Activated CD4-positive, alpha-beta T cell treated with anti-CD3 and anti-CD28 coated beads, Interleukin-2, amount 10 ng/mL, durations not matched to agents 24 days and 14 days (primary cell): ENCODE measurements around the gene ARHGEF38. TPM values are rescaled to one million over a fixed set of nuclear protein-coding genes. Genes with fewer than 3 reads are reported as not detected.
"Not testable (repeated sequence)": the region's sequence is repeated elsewhere in the genome, so short reads cannot be mapped to it uniquely, and the experiment has no call there.

ENCODE experiments used
- DNase-seq: peaks from one replicate; pipeline ENCODE4 v3.0.0; 2022
- H3K27ac Mint-ChIP-seq: one replicate; pipeline ENCODE4 v1.8.0; 2022; ENCODE audit warnings: mild to moderate bottlenecking, mixed read lengths
- H3K27me3 Mint-ChIP-seq: one replicate; pipeline ENCODE4 v1.8.0; 2022; ENCODE audit warnings: mixed read lengths
- H3K36me3 Mint-ChIP-seq: one replicate; pipeline ENCODE4 v1.8.0; 2022; ENCODE audit warnings: low read depth, mild to moderate bottlenecking, mixed read lengths
- H3K4me1 Mint-ChIP-seq: one replicate; pipeline ENCODE4 v1.8.0; 2021; ENCODE audit warnings: mixed read lengths
- H3K4me3 Mint-ChIP-seq: one replicate; pipeline ENCODE4 v1.8.0; 2022; ENCODE audit warnings: mild to moderate bottlenecking, moderate library complexity, mixed read lengths
- H3K9me3 Mint-ChIP-seq: one replicate; pipeline ENCODE4 v1.8.0; 2021; ENCODE audit warnings: mixed read lengths
- intact Hi-C: fragments of 100-400 bp; cut with micrococcal nuclease; formaldehyde crosslinking; loops from one replicate; pipeline ENCODE4 v1.15.1; 2023
- total RNA-seq: library from RNA; stranded (reverse); gene quantifications from 2 replicates; pipeline ENCODE4 v1.2.3, GENCODE V29; 2022

The ARHGEF38 gene
- total RNA-seq, 1 donor from 2014 or later, result not detected

GRCh38 chr4:105662935-105663675 lies 110.7 kb downstream of the ARHGEF38 start:
- Mint-ChIP-seq H3K4me1 (no peaks in the 10 kb centered on the region), H3K27me3 (peaks cover 9% of the 10 kb centered on the region), H3K4me3 (no peak overlapping the region), H3K9me3 (no peaks in the 10 kb centered on the region), H3K27ac (no peak overlapping the region), H3K36me3 (no peaks in the 10 kb centered on the region)
- DNase-seq, result no peak
- intact Hi-C loops, result no loop called here

- peaks cover 18% of the 10 kb centered on the region for H3K27me3 Mint-ChIP-seq
- no peak overlapping the region for H3K4me3 Mint-ChIP-seq
- H3K9me3 Mint-ChIP-seq, result no peaks in the 10 kb centered on the region
- intact Hi-C loops, result no loop called here
- no peak overlapping the region for H3K27ac Mint-ChIP-seq
- DNase-seq, result no peak
- H3K36me3 Mint-ChIP-seq, result no peaks in the 10 kb centered on the region
- H3K4me1 Mint-ChIP-seq, result no peaks in the 10 kb centered on the region
Measured at GRCh38 chr4:105666693-105667092, 114.3 kb downstream of the ARHGEF38 start.

- no peak for DNase-seq
- Mint-ChIP-seq H3K9me3 (no peaks in the 10 kb centered on the region), H3K27ac (no peak overlapping the region), H3K27me3 (peaks cover 20% of the 10 kb centered on the region), H3K4me1 (no peaks in the 10 kb centered on the region), H3K4me3 (no peak overlapping the region), H3K36me3 (no peaks in the 10 kb centered on the region)
- intact Hi-C loops, result no loop called here
Measured at GRCh38 chr4:105670684-105671083, 118.3 kb downstream of the ARHGEF38 start.

- H3K4me1 Mint-ChIP-seq, result no peaks in the 10 kb centered on the region
- no peaks in the 10 kb centered on the region for H3K36me3 Mint-ChIP-seq
- H3K9me3 Mint-ChIP-seq, result no peaks in the 10 kb centered on the region
- intact Hi-C loops, result no loop called here
- H3K27ac Mint-ChIP-seq, result no peak overlapping the region
- peaks cover 22% of the 10 kb centered on the region for H3K27me3 Mint-ChIP-seq
- no peak for DNase-seq
- H3K4me3 Mint-ChIP-seq, result no peak overlapping the region
Measured at GRCh38 chr4:105671301-105671700, 118.9 kb downstream of the ARHGEF38 start.

GRCh38 chr4:105674011-105674410 lies 121.6 kb downstream of the ARHGEF38 start:
- no peaks in the 10 kb centered on the region for H3K36me3 Mint-ChIP-seq
- H3K4me3 Mint-ChIP-seq, result no peak overlapping the region
- H3K9me3 Mint-ChIP-seq, result no peaks in the 10 kb centered on the region
- H3K4me1 Mint-ChIP-seq, result no peaks in the 10 kb centered on the region
- H3K27ac Mint-ChIP-seq, result no peak overlapping the region
- intact Hi-C loops, result no loop called here
- DNase-seq, result no peak
- peaks cover 20% of the 10 kb centered on the region for H3K27me3 Mint-ChIP-seq

- H3K4me1 Mint-ChIP-seq, result no peaks in the 10 kb centered on the region
- H3K9me3 Mint-ChIP-seq, result no peaks in the 10 kb centered on the region
- no peak for DNase-seq
- no peak overlapping the region for H3K27ac Mint-ChIP-seq
- intact Hi-C loops, result no loop called here
- H3K27me3 Mint-ChIP-seq, result peaks cover 7% of the 10 kb centered on the region
- H3K36me3 Mint-ChIP-seq, result peaks cover 11% of the 10 kb centered on the region
- no peak overlapping the region for H3K4me3 Mint-ChIP-seq
Measured at GRCh38 chr4:105677709-105678108, 125.3 kb downstream of the ARHGEF38 start.

- H3K4me1 Mint-ChIP-seq, result no peaks in the 10 kb centered on the region
- H3K36me3 Mint-ChIP-seq, result peaks cover 17% of the 10 kb centered on the region
- no peak for DNase-seq
- intact Hi-C loops, result no loop called here
- H3K27ac Mint-ChIP-seq, result no peak overlapping the region
- no peaks in the 10 kb centered on the region for H3K9me3 Mint-ChIP-seq
- no peak overlapping the region for H3K4me3 Mint-ChIP-seq
- peaks cover 2% of the 10 kb centered on the region for H3K27me3 Mint-ChIP-seq
Measured at GRCh38 chr4:105679186-105679585, 126.8 kb downstream of the ARHGEF38 start.

GRCh38 chr4:105683038-105683437 lies 130.6 kb downstream of the ARHGEF38 start:
- intact Hi-C loops, result no loop called here
- Mint-ChIP-seq H3K9me3 (no peaks in the 10 kb centered on the region), H3K4me3 (no peak overlapping the region), H3K36me3 (peaks cover 24% of the 10 kb centered on the region), H3K4me1 (no peaks in the 10 kb centered on the region), H3K27me3 (no peaks in the 10 kb centered on the region), H3K27ac (no peak overlapping the region)
- no peak for DNase-seq

GRCh38 chr4:105686571-105686970 lies 134.2 kb downstream of the ARHGEF38 start:
- intact Hi-C loops, result no loop called here
- Mint-ChIP-seq H3K27ac (no peak overlapping the region), H3K4me3 (no peak overlapping the region), H3K9me3 (no peaks in the 10 kb centered on the region), H3K36me3 (peaks cover 28% of the 10 kb centered on the region), H3K27me3 (no peaks in the 10 kb centered on the region), H3K4me1 (no peaks in the 10 kb centered on the region)
- no peak for DNase-seq

GRCh38 chr4:105694812-105695211 lies 142.4 kb downstream of the ARHGEF38 start:
- H3K27ac Mint-ChIP-seq, DNase-seq, H3K4me3 Mint-ChIP-seq, H3K27me3 Mint-ChIP-seq, H3K4me1 Mint-ChIP-seq, intact Hi-C loops, H3K9me3 Mint-ChIP-seq: not testable (repeated sequence)
- peaks cover 34% of the 10 kb centered on the region for H3K36me3 Mint-ChIP-seq

- H3K27ac Mint-ChIP-seq, H3K4me1 Mint-ChIP-seq, H3K4me3 Mint-ChIP-seq, DNase-seq, H3K27me3 Mint-ChIP-seq, H3K9me3 Mint-ChIP-seq, intact Hi-C loops: not testable (repeated sequence)
- H3K36me3 Mint-ChIP-seq, result peaks cover 34% of the 10 kb centered on the region
Measured at GRCh38 chr4:105695832-105696231, 143.4 kb downstream of the ARHGEF38 start.

GRCh38 chr4:105698607-105699006 lies 146.2 kb downstream of the ARHGEF38 start:
- no peaks in the 10 kb centered on the region for H3K27me3 Mint-ChIP-seq
- H3K27ac Mint-ChIP-seq, result no peak overlapping the region
- H3K9me3 Mint-ChIP-seq, result no peaks in the 10 kb centered on the region
- H3K36me3 Mint-ChIP-seq, result peaks cover 27% of the 10 kb centered on the region
- intact Hi-C loops, result no loop called here
- H3K4me3 Mint-ChIP-seq, result no peak overlapping the region
- DNase-seq, result no peak
- H3K4me1 Mint-ChIP-seq, result peaks cover 3% of the 10 kb centered on the region

GRCh38 chr4:105707782-105708180 lies 155.4 kb downstream of the ARHGEF38 start:
- peaks cover 3% of the 10 kb centered on the region for H3K36me3 Mint-ChIP-seq
- H3K27me3 Mint-ChIP-seq, result no peaks in the 10 kb centered on the region
- no peak for DNase-seq
- H3K4me3 Mint-ChIP-seq, result peak overlapping the region; percentile 99
- intact Hi-C loops, result loop anchor here (1.0 to 5.0 kb wide), 4 partner anchors 235 to 740 kb away; partner anchors contain the start of genes AIMP1, TBCK and TET2
- H3K27ac Mint-ChIP-seq, result peak overlapping the region; percentile 94
- H3K9me3 Mint-ChIP-seq, result no peaks in the 10 kb centered on the region
- H3K4me1 Mint-ChIP-seq, result peaks cover 15% of the 10 kb centered on the region

- intact Hi-C loops, result loop anchor here (1.0 to 5.0 kb wide), 4 partner anchors 236 to 741 kb away; partner anchors contain the start of genes AIMP1, TBCK and TET2
- Mint-ChIP-seq H3K27me3 (no peaks in the 10 kb centered on the region), H3K9me3 (no peaks in the 10 kb centered on the region), H3K27ac (peak within 1 kb of the TSS; percentile 94), H3K36me3 (peaks cover 3% of the 10 kb centered on the region), H3K4me1 (peaks cover 15% of the 10 kb centered on the region), H3K4me3 (peak within 1 kb of the TSS; percentile 99)
- peak; percentile 96 for DNase-seq
Measured at GRCh38 chr4:105708181-105709080, 156.0 kb downstream of the ARHGEF38 start, which contains the start of the genes GSTCD and INTS12. Gene GSTCD, plus strand, starts transcription at chr4:105708784. Its CDS starts 8,830 bp downstream, at chr4:105717614. Gene INTS12, minus strand, starts transcription at chr4:105708689. Its CDS starts 8,684 bp downstream, at chr4:105700005.
